ENCODE results near the gene UBE2K. TPM values are rescaled to one million over a fixed set of nuclear protein-coding genes. Genes with fewer than 3 reads are reported as not detected.
"Not testable (repeated sequence)": the region's sequence is repeated elsewhere in the genome, so short reads cannot be mapped to it uniquely, and the experiment has no call there.

UBE2K gene, protein sequence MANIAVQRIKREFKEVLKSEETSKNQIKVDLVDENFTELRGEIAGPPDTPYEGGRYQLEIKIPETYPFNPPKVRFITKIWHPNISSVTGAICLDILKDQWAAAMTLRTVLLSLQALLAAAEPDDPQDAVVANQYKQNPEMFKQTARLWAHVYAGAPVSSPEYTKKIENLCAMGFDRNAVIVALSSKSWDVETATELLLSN
- total RNA-seq = 73.6 and 76.0 TPM in 2 replicates

DNA sequence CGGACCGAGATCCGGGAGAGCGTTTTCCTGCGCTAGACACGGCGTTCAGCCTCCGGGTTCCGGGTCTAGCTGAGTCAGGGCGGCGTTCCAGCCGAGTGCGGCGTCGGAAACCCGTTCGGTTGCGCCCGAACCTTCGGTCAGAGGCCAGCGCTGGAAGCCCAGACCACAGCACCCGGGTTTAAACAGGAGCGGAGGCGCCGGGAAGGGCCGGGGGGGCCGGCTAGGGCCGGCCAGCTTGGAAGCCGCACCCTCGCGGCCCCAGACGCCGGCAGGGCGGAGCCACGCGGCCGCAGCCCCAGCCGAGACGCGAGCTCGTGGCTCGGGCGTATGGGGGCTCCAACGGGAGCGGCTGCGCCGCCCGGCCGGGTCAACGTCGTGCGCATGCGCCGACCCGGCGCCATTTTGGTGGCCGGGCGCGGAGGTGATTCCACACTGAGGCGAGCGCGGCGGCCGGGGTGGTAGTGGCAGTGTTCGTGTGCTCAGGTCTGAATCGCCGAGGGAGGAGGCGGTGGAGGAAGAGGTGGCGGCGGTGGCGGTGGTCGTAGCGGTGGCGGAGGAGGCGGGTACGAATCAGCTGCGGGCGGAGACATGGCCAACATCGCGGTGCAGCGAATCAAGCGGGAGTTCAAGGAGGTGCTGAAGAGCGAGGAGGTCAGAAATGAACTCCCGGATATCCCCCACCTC, at the start of gene UBE2K:
Gene UBE2K, plus strand, starts transcription at position 397 of the 684 bp plus-strand sequence. Its CDS starts 192 bp downstream, at position 589.
- intact Hi-C loops (cut with micrococcal nuclease) = loop anchor here (1.0 to 5.0 kb wide), 7 partner anchors 59 to 609 kb away; partner anchors contain the start of genes LIAS, N4BP2, PDS5A and RHOH

DNA sequence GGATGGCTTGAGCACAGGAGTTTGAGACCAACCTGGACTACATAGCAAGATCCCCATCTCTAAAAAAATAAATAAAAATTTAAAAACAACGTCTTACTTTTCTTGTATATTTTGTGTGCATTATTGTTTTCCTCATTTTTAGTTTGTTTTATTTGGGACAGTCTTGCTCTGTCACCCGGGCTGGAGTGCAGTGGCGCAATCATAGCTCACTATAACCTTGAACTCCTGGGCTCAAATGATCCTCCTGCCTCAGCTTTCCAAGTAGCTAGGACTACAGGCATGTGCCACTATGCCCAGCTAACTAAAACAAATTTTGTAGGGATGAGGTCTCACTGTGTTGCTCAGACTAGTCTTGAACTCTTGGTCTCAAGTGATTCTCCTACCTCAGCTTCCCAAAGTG, 49.7 kb upstream of the UBE2K start:
- intact Hi-C loops (cut with micrococcal nuclease) = no loop called here

DNA sequence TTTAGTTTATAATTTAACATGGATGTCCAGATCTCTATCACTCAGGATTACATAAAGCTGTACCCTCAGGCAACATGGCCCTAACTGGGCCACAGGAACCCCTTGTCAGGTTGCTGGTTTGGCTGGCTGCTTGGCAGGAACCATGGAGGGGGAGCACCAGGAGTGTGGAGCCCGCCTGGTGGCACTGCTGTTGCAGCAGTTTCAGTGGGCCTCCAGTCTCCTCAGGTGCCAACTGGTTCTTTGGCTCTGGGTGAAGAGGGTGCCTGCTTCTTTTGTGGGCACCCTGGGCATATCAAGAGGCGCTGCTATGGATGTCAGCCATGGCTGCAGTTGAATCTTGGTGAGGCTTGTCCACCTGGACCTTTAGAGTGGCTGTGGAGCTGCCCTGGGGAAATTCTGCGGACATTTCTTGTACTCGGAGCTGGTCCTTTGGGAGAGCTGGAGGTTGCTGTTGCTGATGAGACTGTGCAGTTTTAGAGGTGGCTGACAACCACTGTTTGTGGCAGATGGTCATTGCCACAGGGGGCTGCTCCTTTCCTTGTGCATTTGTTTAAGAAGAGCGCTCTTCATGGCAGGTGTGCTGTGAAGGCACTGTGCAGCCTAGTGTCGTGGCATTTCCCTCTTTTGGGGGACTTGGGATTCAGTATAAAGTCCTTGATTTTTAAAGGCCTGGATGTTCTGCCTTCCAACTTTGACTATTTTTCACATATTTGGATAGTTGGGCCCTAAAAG, 48.9 kb upstream of the UBE2K start:
- intact Hi-C loops (cut with micrococcal nuclease) = no loop called here

DNA sequence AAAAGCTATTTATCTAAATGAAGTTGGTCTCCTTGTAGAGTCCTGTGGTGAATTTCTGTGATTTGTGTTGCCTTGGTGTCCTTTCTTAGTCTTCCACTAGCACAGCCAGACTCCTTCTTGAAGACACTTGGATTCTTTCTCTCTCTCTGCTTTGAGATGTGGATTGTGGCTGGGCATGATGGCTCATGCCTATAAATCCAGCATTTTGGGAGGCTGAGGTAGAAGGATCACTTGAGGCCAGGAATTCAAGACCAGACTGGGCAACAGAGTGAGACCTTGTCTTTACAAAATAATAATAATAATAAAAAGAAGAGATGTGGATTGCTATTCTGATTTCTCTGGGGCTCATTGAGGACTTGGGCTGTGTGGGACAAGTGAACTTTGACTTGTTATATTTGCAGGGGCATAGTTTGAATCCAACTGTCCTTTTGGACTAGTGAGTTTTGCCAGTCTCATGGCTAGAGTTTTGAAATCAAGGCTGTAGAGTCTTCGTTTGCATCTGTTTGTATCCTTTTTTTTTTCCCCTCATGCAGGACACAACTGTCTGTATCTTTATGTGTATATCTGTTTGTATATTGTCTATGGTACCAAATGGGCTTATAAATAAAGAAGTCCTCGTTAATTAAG, 48.2 kb upstream of the UBE2K start:
- intact Hi-C loops (cut with micrococcal nuclease) = no loop called here

DNA sequence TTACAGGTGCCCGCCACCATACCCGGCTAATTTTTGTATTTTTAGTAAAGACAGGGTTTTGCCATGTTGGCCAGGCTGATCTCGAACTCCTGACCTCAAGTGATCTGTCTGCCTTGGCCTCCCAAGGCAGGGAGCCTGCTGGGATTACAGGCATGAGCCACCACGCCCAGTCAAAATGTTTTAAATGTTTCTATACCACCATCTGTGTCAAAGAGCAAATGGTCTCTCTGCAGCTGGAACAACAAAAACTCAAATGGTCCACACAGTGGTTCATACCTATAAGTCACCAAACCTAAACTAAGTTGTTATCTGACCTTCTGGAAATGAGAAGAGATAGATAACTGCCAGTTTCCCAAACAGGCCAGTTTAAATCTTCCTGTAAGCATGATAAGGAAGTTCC, 46.4 kb upstream of the UBE2K start:
- intact Hi-C loops (cut with micrococcal nuclease) = not testable (repeated sequence)

DNA sequence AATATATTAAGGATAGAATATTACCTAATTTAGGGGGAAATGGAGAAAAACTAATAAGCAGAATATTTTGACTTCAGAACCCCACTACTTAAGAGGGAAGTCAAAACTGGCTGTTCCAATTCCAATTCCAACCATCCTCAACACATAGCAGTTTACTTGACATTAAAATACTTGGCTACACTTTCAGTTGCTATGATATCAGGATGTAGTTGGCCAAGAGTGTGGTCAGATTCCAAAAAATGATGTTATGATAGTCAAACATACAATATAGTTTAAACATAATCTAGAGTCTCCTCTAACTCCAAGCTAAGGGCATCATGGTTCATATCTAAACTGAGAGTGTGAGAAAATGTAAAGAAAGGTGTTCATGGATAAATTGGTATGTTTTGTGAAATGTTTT, 42.7 kb upstream of the UBE2K start:
- intact Hi-C loops (cut with micrococcal nuclease) = loop anchor here (5.0 kb wide), 1 partner anchor 188 kb away; no protein-coding TSS in a partner anchor

DNA sequence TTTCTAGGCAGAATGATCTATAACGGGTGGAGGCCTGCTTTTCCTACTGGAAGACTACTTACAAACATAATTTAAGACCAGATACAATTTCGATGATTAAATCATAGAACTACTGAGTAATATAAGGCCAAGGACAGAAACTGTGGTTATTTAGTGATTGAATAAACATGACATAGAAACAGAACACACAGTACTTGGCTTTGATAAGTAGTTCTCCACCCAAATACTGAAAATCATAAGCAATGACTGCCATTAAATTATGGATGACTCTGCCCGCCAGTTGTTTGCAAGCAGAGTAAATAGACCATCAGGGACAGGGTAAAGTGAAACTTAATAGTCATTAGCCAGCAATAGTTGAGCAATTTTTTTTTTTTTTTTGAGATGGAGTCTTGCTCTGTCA, 42.1 kb upstream of the UBE2K start:
- intact Hi-C loops (cut with micrococcal nuclease) = loop anchor here (5.0 kb wide), 1 partner anchor 189 kb away; no protein-coding TSS in a partner anchor

DNA sequence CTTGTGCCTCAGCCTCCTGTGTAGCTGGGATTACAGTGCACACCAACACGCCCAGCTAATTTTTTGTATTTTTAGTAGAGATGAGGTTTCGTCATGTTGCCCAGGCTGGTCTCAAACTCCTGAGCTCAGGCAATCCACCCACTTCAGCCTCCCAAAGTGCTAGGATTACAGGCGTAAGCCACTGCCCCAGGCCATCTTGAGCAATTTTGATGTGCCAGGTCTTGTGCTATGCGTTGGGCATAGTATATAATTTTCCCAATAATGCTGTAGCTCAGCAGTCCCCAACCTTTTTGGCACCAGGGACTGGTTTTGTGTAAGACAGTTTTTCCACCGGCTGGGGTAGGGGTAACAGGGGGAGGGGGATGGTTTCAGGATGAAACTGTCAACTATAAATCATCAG, 41.3 kb upstream of the UBE2K start:
- intact Hi-C loops (cut with micrococcal nuclease) = loop anchor here (5.0 kb wide), 1 partner anchor 189 kb away; no protein-coding TSS in a partner anchor

DNA sequence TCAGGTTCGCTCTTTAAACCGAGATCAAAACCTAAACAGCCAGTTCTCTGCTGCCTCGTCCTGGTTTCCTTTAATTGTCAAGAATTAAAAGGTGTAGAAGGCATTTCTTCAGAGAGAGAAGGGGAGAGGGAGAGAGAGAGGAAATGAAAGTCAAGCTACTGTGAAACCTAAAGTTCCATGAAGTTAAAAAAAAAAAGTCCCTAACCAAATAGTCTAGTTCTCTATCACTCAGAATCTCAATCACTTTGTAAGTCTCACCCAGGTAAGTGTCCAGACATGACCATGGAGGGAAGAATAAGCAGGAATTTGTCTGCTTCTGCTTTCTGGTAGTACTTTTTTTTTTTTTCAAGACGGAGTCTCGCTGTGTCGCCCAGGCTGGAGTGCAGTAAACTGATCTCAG, 40.5 kb upstream of the UBE2K start:
- intact Hi-C loops (cut with micrococcal nuclease) = loop anchor here (5.0 kb wide), 1 partner anchor 190 kb away; no protein-coding TSS in a partner anchor

DNA sequence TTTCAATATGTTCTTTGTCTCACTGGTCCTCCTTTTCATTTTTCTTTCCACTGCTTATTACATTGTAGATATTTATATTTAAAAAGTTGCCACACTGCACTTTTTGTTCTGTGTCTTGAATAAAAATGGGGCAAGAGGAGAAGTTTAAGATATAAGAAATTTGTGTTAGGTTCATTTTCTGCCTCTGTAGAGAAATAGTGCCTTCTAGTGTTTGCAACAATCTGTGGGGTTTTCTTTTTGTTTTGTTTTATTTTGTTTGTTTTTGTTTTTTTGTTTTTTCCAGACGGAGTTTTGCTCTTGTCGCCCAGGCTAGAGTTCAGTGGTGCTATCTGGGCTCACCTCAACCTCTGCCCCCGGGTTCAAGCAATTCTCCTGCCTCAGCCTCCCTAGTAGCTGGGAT, 39.2 kb upstream of the UBE2K start:
- intact Hi-C loops (cut with micrococcal nuclease) = loop anchor here (5.0 kb wide), 1 partner anchor 191 kb away; no protein-coding TSS in a partner anchor

DNA sequence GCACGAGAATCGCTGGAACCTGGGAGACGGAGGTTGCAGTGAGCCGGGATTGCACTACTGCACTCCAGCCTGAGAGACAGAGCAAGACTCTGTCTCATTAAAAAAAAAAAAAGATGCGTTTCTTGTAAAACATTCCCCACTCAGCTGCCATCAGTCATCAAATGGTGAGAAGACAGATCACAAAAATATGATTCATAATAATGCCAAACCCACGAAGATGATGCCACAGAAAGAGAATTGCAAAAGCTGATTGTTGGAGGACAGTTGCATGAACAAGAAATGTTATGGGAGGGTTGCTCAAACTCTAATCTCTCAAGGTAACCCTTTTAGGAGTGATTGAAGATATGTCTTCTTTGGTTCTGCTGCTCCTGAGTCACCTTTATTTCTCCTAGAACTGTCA, 37.9 kb upstream of the UBE2K start:
- intact Hi-C loops (cut with micrococcal nuclease) = no loop called here

DNA sequence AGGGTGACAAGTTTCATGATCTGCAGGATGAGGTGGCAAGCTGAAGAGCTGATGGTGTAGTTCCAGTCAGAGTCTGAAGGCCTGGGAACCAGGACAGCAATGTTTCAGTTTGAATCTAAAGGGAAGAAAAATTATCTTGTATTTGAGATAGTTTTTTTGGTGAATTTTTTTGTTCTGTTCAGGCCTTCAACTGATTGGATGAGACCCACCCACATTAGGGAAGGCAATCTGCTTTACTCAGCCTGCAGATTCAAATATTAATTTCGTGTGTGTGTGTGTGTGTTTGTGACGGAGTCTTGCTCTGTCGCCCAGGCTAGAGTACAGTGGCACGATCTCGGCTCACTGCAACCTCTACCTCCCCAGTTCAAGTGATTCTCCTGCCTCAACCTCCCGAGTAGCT, 37.2 kb upstream of the UBE2K start:
- intact Hi-C loops (cut with micrococcal nuclease) = no loop called here

DNA sequence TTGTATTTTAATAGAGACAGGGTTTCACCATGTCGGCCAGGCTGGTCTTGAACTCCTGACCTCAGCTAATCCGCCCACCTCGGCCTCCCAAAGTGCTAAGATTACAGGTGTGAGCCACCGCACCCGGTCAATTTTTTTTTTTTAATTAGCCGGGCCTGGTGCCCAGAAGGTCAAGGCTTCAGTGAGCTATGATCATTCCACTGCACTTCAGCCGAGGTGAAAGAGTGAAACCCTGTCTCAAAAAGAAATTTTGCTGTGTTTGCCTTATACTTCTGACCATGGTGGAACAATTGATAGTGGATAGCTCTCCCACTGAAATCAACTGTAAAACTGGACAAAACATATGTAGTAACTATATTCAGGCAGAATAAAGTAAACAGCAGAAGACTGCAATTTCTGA, 35.3 kb upstream of the UBE2K start:
- intact Hi-C loops (cut with micrococcal nuclease) = no loop called here

DNA sequence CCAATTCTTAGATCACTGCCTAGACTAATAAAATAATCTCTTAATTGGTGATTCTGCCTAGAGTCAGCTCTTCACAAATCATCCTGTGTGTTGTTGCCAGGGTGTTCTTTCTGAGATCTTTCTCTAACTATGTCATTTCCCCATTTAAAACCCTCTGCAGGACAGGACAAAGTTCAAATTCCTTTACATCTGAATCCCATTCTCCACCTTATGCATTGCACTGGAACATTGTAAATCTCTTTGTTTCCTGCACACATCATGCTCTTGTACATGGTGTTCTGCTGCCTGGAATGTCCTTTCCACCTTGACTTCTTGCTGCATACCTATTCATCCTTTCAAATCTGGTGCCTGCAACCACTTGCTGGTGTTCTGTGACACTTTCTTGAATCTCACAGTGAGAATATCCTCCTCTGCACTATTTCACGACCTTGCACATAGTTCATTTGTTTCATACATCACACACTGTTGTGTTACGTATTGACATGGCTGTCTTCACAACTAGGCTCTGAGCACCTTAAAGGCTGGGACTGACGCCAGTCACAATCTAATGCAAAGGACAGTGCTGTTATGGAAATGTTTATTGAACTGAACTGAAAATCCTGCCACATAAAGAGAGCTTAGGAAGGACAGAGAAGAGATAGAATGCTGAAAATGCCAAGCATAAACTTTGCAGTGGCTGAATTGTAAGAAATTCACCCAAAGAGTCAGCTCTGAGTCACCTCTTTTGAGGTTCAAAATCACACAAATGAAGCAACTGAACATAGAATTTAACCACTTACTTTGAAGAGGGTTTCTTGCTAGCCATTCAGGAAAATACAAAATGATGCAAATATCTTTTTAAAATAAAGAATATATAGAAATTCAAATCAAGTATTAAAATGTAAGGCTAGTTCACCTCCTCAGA, 32.9 kb upstream of the UBE2K start:
- intact Hi-C loops (cut with micrococcal nuclease) = no loop called here

DNA sequence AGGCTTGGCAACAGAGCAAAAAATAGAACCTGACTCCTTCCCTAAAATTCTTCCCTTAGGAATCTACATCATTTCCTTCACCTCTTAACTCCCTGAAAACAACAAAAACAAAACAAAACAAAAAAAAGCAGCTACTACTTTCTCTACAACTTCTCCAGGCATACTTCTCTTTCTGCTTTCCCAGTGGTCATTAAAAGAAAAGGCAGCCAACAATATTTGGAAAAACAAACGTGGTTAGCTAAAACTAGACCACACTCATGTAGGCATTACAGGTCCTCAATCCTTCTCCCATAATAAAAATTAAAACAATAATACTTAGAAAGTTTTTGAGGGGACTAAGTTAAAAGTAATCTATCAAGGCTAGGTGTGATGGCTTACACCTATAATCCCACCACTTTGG, 30.2 kb upstream of the UBE2K start:
- intact Hi-C loops (cut with micrococcal nuclease) = no loop called here

DNA sequence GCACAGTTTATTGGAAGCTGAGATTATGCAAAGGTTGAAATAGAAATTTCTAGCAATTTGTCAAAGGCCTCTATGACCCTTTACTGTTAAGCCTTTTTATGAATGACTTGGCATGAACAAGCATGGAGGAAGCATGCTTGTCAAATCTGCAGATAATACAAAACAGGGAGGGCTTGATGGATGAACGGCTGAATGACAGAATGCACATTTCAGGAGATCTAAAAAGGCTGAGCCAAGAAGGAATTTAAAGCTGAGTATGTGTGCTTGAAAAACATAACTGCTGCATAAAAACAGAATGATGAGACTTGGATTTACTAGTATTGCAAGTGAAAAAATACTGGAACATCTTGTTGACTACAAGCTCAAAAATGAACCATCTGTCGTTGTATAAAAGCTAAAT, 29.0 kb upstream of the UBE2K start:
- intact Hi-C loops (cut with micrococcal nuclease) = no loop called here

DNA sequence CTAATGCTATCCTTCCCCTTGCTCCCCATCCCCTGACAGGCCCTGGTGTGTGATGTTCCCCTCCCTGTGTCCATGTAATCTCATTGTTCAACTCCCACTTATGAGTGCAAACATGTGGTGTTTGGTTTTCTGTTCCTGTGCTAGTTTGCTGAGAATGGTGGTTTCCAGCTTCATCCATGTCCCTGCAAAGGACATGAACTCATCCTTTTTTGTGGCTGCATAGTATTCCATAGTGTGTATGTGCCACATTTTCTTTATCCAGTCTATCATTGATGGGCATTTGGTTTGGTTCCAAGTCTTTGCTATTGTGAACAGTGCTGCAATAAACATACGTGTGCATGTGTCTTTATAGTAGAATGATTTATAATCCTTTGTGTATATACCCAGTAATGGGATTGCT, 27.6 kb upstream of the UBE2K start:
- intact Hi-C loops (cut with micrococcal nuclease) = not testable (repeated sequence)

DNA sequence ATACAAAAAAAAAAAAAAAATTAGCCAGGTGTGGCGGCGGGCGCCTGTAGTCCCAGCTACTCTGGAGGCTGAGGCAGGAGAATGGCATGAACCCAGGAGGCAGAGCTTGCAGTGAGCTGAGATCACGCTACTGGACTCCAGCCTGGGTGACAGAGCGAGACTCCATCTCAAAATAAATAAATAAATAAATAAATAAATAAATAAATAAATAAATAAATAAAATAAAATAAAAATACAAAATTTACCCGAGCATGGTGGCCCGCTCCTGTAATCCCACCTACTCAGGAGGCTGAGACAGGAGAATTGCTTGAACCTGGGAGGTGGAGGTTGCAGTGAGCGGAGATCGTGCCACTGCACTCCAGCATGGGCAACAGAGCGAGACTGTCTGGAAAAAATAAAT, 22.3 kb upstream of the UBE2K start:
- intact Hi-C loops (cut with micrococcal nuclease) = not testable (repeated sequence)

DNA sequence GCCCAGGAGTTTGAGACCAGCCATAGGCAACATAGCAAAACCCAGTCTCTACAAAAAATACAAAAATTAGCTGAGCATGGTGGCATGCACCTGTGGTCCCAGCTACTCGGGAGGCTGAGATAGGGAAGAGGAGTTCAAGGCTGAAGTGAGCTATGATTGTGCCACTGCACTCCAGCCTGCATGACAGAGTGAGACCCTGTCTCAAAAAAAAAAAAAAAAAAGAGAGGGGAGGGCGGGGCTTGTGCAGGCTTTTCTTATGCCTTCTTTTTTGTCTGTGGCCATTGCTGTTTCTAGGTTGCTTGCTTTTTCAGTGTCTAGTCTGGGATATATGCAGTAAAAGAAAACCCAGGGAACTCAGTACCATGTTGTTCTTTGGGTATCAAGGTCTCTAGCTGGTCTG, 16.9 kb upstream of the UBE2K start:
- intact Hi-C loops (cut with micrococcal nuclease) = not testable (repeated sequence)

DNA sequence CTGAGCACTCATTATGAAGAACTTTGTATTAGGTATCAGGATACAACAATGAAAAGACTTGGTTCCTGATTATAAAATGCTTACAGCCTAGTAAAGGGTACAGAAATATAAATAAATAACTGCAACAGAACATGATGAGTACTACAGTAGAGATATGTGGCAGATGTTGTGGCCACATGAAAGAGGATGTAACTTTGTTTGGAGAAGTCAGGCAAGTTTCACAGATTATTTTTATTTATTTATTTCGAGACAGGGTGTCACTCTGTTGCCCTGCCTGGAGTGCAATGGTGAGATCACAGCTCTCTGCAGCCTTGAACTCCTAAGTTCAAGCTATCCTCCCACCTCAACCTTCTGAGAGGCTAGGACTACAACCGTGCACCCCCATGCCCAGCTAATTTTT, 15.8 kb upstream of the UBE2K start:
- intact Hi-C loops (cut with micrococcal nuclease) = no loop called here

DNA sequence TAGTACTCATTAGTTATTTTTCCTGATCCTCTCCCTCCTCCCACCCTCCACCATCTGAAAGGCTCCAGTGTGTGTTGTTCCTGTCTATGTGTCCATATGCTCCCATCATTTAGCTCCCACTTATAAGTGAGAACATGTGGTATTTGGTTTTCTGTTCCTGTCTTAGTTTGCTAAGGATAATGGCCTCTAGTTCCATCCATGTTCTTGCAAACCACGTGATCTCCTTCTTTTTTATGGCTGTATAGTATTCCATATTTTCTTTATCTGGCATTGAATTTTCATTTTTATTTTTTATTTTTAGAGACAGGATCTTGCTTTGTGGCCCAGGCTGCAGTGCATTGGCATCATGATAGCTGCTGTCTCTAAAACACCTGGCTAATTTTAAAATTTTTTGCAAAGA, 11.9 kb upstream of the UBE2K start:
- intact Hi-C loops (cut with micrococcal nuclease) = no loop called here
